Natural killer cell (primary cell): Measurements from ENCODE around the gene CRAMP1. TPM values are rescaled to one million over a fixed set of nuclear protein-coding genes. Genes with fewer than 3 reads are reported as not detected.

Source experiments
- ATAC-seq, 3 donors: fragments of 150-1000 bp in 2 of 3; fragments of 200-7000 bp in 1 of 3; cut with Tn5 transposase; 1 replicate in 1 of 3; 2 replicates in 2 of 3; pipeline ENCODE4 v1.10.0; 2021; ENCODE audit warnings: mild to moderate bottlenecking in 2 of 3, moderate library complexity in 2 of 3
- DNase-seq, 2 donors: peaks; one replicate each; pipeline versions ENCODE4 v3.0.0 to v3.0.0-alpha.2; 2013 to 2021; ENCODE audit warnings: mixed read lengths in 1 of 2
- H3K27ac ChIP-seq: one replicate; pipeline ENCODE4 v1.5.1; 2013; ENCODE audit warnings: mild to moderate bottlenecking, low read length
- H3K27me3 ChIP-seq: one replicate; pipeline ENCODE4 v1.6.1; 2013; ENCODE audit warnings: low read length; ENCODE audit not compliant: control insufficient read depth, insufficient read depth
- H3K36me3 ChIP-seq: one replicate; pipeline ENCODE4 v1.6.1; 2013; ENCODE audit warnings: low read length; ENCODE audit not compliant: control insufficient read depth, insufficient read depth
- H3K4me1 ChIP-seq: one replicate; pipeline ENCODE4 v1.6.1; 2013; ENCODE audit warnings: low read length; ENCODE audit not compliant: control insufficient read depth, insufficient read depth
- H3K4me3 ChIP-seq: one replicate; pipeline ENCODE4 v1.5.1; 2013; ENCODE audit warnings: low read length
- H3K9me3 ChIP-seq: one replicate; pipeline ENCODE4 v1.6.1; 2013; ENCODE audit warnings: low read length; ENCODE audit not compliant: control insufficient read depth, insufficient read depth
- H3K27ac Mint-ChIP-seq, 2 donors: one replicate each; pipeline ENCODE4 v1.8.0; 2022; ENCODE audit warnings: mild to moderate bottlenecking in 2 of 2, mixed read lengths in 2 of 2, moderate library complexity in 1 of 2
- H3K27me3 Mint-ChIP-seq, 2 donors: one replicate each; pipeline ENCODE4 v1.8.0; 2022; ENCODE audit warnings: low read depth in 2 of 2, mixed read lengths in 2 of 2
- H3K36me3 Mint-ChIP-seq: one replicate; pipeline ENCODE4 v1.8.0; 2022; ENCODE audit warnings: mixed read lengths
- H3K4me1 Mint-ChIP-seq, 2 donors: one replicate each; pipeline ENCODE4 v1.8.0; 2022; ENCODE audit warnings: mixed read lengths in 2 of 2
- H3K4me3 Mint-ChIP-seq: one replicate; pipeline ENCODE4 v1.8.0; 2022; ENCODE audit warnings: mild to moderate bottlenecking, moderate library complexity, mixed read lengths
- H3K9me3 Mint-ChIP-seq, 2 donors: one replicate each; pipeline ENCODE4 v1.8.0; 2022; ENCODE audit warnings: mixed read lengths in 2 of 2
- WGBS: methylation state at CpG from one replicate; pipeline ENCODE4 v1.1.7; 2013; ENCODE audit warnings: missing lambda C conversion rate; ENCODE audit not compliant: insufficient coverage; 5-methylcytosine and 5-hydroxymethylcytosine counted together
- intact Hi-C: fragments of 100-400 bp; cut with micrococcal nuclease; formaldehyde crosslinking; loops from one replicate; pipeline ENCODE4 v1.14.2; 2022
- total RNA-seq, 4 donors: library from RNA; stranded (reverse); fragments of 120-200 nt in 1 of 4; gene quantifications; one replicate each; pipeline versions ENCODE4 v1.2.3 to v1.2.4, GENCODE V29; 2013 to 2022
- TF ChIP-seq, protein P1 (sequence below): fragments of 200-600 bp; IDR thresholded peaks from one replicate; pipeline ENCODE4 v1.8.0; 2022; ENCODE audit warnings: antibody characterized with exemption

Gene CRAMP1
- total RNA-seq, 3 donors from 2014 or later (not counting 1 experiment from before 2014, with no cell fraction given), result 47.8 to 49.8 (median 49.6) TPM

DNA sequence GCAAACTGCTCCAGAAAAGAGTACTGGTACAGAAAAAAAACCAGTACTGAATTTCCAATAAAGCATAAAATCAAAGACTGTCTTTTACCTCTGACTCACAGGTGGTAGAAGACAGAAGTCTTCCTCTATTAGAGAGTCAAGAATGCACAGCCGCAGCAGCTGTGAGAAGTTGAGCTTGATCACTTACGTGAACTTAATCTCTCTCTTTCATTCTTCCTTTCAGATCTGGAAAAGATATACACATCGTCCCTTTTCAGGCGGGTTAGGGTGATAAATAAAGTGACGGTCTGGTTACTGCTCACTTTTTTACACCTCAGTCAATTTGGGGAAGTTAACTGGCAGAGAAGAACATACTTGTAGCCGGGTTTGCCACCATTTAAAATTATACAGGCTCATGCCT lies 4.2 kb upstream of the CRAMP1 start:
- Mint-ChIP-seq H3K4me1 (peaks cover 10 to 20% of the 10 kb centered on the region in 2 donors), H3K27me3 (no peaks in the 10 kb centered on the region), H3K27ac (no peak overlapping the region), H3K4me3 (no peak overlapping the region), H3K9me3 (peaks cover 0 to 3% of the 10 kb centered on the region in 2 donors), H3K36me3 (no peaks in the 10 kb centered on the region)
- Histone ChIP-seq H3K27ac (no peak overlapping the region), H3K4me1 (peaks cover 23% of the 10 kb centered on the region), H3K9me3 (peaks cover 9% of the 10 kb centered on the region), H3K27me3 (no peaks in the 10 kb centered on the region), H3K4me3 (no peak overlapping the region), H3K36me3 (no peaks in the 10 kb centered on the region)
- ATAC-seq, result no peak
- TF ChIP-seq, protein P1, sequence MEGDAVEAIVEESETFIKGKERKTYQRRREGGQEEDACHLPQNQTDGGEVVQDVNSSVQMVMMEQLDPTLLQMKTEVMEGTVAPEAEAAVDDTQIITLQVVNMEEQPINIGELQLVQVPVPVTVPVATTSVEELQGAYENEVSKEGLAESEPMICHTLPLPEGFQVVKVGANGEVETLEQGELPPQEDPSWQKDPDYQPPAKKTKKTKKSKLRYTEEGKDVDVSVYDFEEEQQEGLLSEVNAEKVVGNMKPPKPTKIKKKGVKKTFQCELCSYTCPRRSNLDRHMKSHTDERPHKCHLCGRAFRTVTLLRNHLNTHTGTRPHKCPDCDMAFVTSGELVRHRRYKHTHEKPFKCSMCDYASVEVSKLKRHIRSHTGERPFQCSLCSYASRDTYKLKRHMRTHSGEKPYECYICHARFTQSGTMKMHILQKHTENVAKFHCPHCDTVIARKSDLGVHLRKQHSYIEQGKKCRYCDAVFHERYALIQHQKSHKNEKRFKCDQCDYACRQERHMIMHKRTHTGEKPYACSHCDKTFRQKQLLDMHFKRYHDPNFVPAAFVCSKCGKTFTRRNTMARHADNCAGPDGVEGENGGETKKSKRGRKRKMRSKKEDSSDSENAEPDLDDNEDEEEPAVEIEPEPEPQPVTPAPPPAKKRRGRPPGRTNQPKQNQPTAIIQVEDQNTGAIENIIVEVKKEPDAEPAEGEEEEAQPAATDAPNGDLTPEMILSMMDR, result no peak
- intact Hi-C loops, result no loop called here
- no peak for DNase-seq
- 64% methylated on average over 4 of the region's 6 CpGs for WGBS

DNA sequence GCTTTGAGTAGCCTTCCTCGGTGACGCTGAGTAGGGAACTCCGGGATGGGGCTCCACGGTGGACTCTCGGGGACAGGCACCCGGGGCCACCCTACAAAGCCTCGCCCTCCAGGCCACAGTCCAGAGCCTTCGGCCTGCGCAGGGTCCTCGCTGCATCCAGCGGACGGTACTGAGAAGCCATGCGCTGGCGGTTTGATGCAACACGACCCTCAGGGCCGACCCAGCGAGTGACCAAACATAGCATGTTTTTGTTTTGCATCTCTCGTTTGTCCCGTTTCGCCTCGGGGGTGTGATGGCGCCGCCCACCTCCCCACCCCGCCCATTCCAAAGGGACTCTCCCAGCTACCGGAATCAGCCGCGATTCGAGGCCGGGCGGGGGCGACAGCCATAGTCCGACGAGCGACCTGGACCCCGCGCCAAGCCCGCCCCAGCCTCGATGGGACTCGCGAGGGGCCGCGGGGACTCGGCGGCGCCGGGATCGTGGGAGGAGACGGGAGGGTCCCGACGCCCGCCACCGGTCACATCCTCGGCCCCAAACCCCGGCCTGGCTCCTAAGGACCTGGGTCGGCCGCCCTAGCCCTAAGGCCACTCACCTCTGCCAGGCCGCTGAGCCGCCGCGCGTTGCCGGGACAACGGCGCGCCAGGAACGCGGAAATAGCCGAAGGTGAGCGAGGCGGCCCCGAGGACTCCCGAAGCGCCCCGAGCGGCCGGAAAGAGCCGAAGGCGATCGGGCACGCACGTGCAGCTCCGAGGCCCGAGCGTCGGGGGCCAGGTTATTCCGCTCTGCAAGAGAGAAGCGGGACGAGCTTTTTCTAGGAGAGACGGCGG lies 1.9 kb upstream of the CRAMP1 start:
- peaks cover 22 to 33% of the 10 kb centered on the region in 2 donors for H3K4me1 Mint-ChIP-seq
- no peaks in the 10 kb centered on the region for H3K27me3 ChIP-seq
- peaks cover 0 to 3% of the 10 kb centered on the region in 2 donors for H3K9me3 Mint-ChIP-seq
- H3K4me1 ChIP-seq, result peaks cover 39% of the 10 kb centered on the region
- H3K4me3 Mint-ChIP-seq, result peak overlapping the region; percentile 74
- TF ChIP-seq, protein P1, result no peak
- ATAC-seq (peak; percentile 57 to 58 (median 58)), DNase-seq (peak; percentile 95 to 96)
- peaks cover 0 to 4% of the 10 kb centered on the region in 2 donors for H3K27me3 Mint-ChIP-seq
- H3K4me3 ChIP-seq, result peak overlapping the region; percentile 34
- H3K27ac Mint-ChIP-seq, result peak overlapping the region; percentile 85 to 91
- peaks cover 9% of the 10 kb centered on the region for H3K9me3 ChIP-seq
- peak overlapping the region; percentile 71 for H3K27ac ChIP-seq
- no peaks in the 10 kb centered on the region for H3K36me3 ChIP-seq
- no peaks in the 10 kb centered on the region for H3K36me3 Mint-ChIP-seq
- intact Hi-C loops, result loop anchor here (5.0 to 10.0 kb wide), 2 partner anchors 65 to 97 kb away; partner anchors contain the start of genes JPT2 and MAPK8IP3
- WGBS, result 4% methylated on average over 90 of the region's 90 CpGs

DNA sequence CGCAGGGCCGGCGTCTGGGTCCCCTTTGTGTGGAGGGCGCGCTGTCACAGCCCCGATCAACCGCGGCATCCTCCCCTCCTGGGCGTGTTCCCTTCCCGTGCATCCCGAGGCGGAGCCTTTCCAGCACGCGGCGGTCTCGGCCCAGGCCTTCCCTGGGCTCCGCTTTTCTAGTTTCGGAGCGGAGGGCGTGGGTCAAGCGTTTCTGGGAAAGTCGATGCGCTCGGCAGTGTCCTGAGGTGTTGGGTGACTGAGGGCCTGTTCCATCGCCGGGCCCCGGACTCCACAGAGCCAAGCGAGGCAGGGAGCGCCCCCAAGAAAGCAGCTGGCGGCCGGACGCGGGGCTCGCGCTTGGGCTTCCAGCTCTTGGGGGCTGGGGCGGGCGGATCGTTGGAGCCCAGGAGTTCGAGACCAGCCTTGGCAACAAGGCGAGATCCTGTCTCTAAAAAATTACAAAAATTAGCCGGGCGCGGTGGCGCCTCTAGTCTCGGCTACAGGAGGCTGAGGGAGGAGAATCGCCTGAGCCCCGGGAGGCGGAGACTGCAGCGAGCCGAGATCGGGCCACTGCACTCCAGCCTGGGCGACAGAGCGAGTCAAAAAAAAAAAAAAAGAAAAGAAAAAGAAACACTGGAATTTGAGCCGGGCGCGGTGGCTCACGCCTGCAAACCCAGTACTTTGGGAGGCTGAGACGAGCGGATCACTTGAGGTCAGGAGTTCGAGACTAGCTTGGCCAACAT lies 1.1 kb upstream of the CRAMP1 start:
- Mint-ChIP-seq H3K4me1 (peaks cover 28 to 38% of the 10 kb centered on the region in 2 donors), H3K27me3 (peaks cover 0 to 6% of the 10 kb centered on the region in 2 donors), H3K27ac (peak overlapping the region; percentile 85 to 91), H3K9me3 (peaks cover 0 to 3% of the 10 kb centered on the region in 2 donors), H3K36me3 (no peaks in the 10 kb centered on the region), H3K4me3 (peak overlapping the region; percentile 82)
- H3K4me1 ChIP-seq, result peaks cover 40% of the 10 kb centered on the region
- ATAC-seq, result peak in 1 of 3 donors; percentile 1
- intact Hi-C loops, result loop anchor here (5.0 to 10.0 kb wide), 2 partner anchors 64 to 96 kb away; partner anchors contain the start of genes JPT2 and MAPK8IP3
- peaks cover 9% of the 10 kb centered on the region for H3K9me3 ChIP-seq
- TF ChIP-seq, protein P1, result no peak
- no peak for DNase-seq
- H3K4me3 ChIP-seq, result peak overlapping the region; percentile 34
- 7% methylated on average over 60 of the region's 60 CpGs for WGBS
- peaks cover 2% of the 10 kb centered on the region for H3K36me3 ChIP-seq
- peak overlapping the region; percentile 71 for H3K27ac ChIP-seq
- H3K27me3 ChIP-seq, result no peaks in the 10 kb centered on the region
